ENCODE measurements around the gene PPP1CA. TPM values are rescaled to one million over a fixed set of nuclear protein-coding genes. Genes with fewer than 3 reads are reported as not detected.

The PPP1CA gene
- total RNA-seq, 1 donor = 169 TPM

DNA sequence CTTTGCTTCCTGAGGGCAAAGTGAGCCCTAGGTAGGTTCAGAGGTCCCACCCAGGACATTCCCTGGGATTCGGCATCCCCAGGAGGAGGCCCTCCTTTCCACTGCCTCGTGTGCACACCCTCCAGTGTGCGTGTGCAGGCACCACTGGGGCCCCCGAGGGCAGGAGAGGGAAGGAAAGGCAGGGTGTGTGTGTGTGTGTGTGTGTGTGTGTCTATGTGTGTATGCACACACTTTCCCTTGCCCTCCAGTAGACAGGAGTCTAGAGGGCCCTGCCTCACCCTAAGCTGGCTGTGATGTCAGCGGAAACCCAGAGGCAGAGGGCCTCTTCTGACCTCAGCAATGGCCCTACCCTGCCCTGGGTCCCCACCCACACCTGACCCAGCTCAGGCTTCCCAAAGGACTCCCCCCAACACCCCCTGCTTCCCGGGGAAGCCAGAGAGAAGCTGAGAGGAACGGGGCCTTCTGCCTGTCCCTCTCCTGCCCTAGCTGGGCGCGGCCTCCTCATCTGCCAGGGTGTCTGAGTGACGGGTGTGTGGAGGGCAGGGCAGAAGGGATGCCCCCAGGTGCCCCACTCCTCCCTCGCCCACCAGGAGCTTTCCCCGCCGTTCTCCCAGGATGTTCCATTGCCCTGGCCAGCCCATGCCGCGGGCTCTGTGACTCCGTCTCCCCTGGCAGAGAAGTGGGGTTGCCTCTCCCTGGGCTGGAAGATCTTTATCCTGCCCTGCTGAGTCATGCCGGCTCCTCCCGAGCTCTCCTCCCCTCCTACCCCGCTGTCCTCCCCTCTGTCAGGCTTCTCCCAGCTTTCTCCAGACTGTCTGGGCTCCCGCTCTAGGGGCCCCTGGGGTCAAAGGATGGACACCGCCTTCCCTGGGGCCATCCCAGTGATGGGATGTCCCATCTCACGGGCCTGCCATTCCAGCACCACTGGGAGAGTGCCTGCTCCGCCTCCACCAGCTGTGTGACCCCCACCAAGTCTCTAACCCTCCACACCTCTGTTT lies 22.3 kb downstream of the PPP1CA start:
- H3K9me3 ChIP-seq (ENCODE audit: low read depth, low read length) = no peaks in the 10 kb centered on the region
- H2AFZ ChIP-seq (ENCODE audit: low read length) = peak overlapping the region; percentile 63
- H3K4me1 ChIP-seq (ENCODE audit: insufficient read depth, low read length) = peaks cover 41% of the 10 kb centered on the region
- H3K4me2 ChIP-seq (ENCODE audit: insufficient read depth, low read length) = no peak overlapping the region
- H3K27ac ChIP-seq (ENCODE audit: low read depth, low read length) = peak overlapping the region; percentile 65
- TF ChIP-seq CTCF (IDR thresholded peaks at IDR 0.05; ENCODE audit: extremely low read depth, low read depth, low read length) = no peak
- DNase-seq (ENCODE audit: insufficient read length, low spot score, missing footprints) = peak; percentile 97
- no peak overlapping the region for H3K4me3 ChIP-seq (ENCODE audit: insufficient read depth, low read length)
- no peaks in the 10 kb centered on the region for H3K79me2 ChIP-seq (ENCODE audit: insufficient read depth, low read length)
- no peaks in the 10 kb centered on the region for H3K36me3 ChIP-seq (ENCODE audit: insufficient read depth, low read length)
- no peaks in the 10 kb centered on the region for H4K20me1 ChIP-seq (ENCODE audit: insufficient read depth, low read length)
- no peaks in the 10 kb centered on the region for H3K27me3 ChIP-seq (ENCODE audit: insufficient read depth, low read length)

DNA sequence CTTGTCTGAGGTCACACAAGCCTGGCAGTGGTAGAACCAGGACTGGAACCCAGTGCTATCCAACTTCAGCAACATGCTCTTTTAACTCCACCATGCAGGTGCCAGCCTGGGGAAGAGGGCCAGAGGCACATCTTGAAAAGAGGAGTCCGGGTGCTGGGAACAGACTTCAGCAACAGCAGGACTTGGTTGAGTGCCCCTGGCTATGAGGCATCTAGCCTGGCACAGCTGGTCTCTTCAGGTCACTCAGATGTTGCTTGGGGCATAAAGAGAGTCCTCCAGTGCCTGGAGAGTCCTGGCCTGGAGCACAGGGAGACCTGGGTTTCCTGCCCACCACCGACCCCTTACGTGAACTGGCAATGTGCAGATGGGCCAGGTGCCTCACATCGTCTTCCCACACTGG lies 23.1 kb downstream of the PPP1CA start:
- TF ChIP-seq CTCF (IDR thresholded peaks at IDR 0.05; ENCODE audit: extremely low read depth, low read depth, low read length) = no peak
- Histone ChIP-seq H3K36me3 (ENCODE audit: insufficient read depth, low read length) (no peaks in the 10 kb centered on the region), H2AFZ (ENCODE audit: low read length) (no peak overlapping the region), H3K79me2 (ENCODE audit: insufficient read depth, low read length) (no peaks in the 10 kb centered on the region), H3K4me1 (ENCODE audit: insufficient read depth, low read length) (peaks cover 41% of the 10 kb centered on the region), H3K27ac (ENCODE audit: low read depth, low read length) (no peak overlapping the region), H4K20me1 (ENCODE audit: insufficient read depth, low read length) (no peaks in the 10 kb centered on the region), H3K4me3 (ENCODE audit: insufficient read depth, low read length) (no peak overlapping the region), H3K27me3 (ENCODE audit: insufficient read depth, low read length) (no peaks in the 10 kb centered on the region), H3K4me2 (ENCODE audit: insufficient read depth, low read length) (no peak overlapping the region), H3K9me3 (ENCODE audit: low read depth, low read length) (no peaks in the 10 kb centered on the region)
- peak; percentile 30 for DNase-seq (ENCODE audit: insufficient read length, low spot score, missing footprints)

- H3K4me3 ChIP-seq (ENCODE audit: insufficient read depth, low read length) = no peak overlapping the region
- no peaks in the 10 kb centered on the region for H3K27me3 ChIP-seq (ENCODE audit: insufficient read depth, low read length)
- H3K36me3 ChIP-seq (ENCODE audit: insufficient read depth, low read length) = no peaks in the 10 kb centered on the region
- H4K20me1 ChIP-seq (ENCODE audit: insufficient read depth, low read length) = no peaks in the 10 kb centered on the region
- DNase-seq (ENCODE audit: insufficient read length, low spot score, missing footprints) = peak; percentile 78
- TF ChIP-seq CTCF (IDR thresholded peaks at IDR 0.05; ENCODE audit: extremely low read depth, low read depth, low read length) = no peak
- no peak overlapping the region for H2AFZ ChIP-seq (ENCODE audit: low read length)
- no peaks in the 10 kb centered on the region for H3K9me3 ChIP-seq (ENCODE audit: low read depth, low read length)
- H3K4me2 ChIP-seq (ENCODE audit: insufficient read depth, low read length) = no peak overlapping the region
- H3K27ac ChIP-seq (ENCODE audit: low read depth, low read length) = no peak overlapping the region
- H3K4me1 ChIP-seq (ENCODE audit: insufficient read depth, low read length) = peaks cover 38% of the 10 kb centered on the region
- peaks cover 8% of the 10 kb centered on the region for H3K79me2 ChIP-seq (ENCODE audit: insufficient read depth, low read length)
Observed at GRCh38 chr11:67376873-67377808, 24.5 kb downstream of the PPP1CA start.
